Aorta (tissue), 5 donors: Measurements from ENCODE around the gene SLC44A4. TPM values are rescaled to one million over a fixed set of nuclear protein-coding genes. Genes with fewer than 3 reads are reported as not detected.
A peak's percentile ranks its signal among the peaks of the same experiment; 100 is the strongest.

Source experiments
- ATAC-seq: fragments of 200-7000 bp; cut with Tn5 transposase; one replicate; pipeline ENCODE4 v1.9.1; 2022; ENCODE audit warnings: moderate library complexity; ENCODE audit not compliant: low FRiP score
- DNase-seq, 2 donors: peaks; one replicate each; pipeline ENCODE4 v3.0.0-alpha.2; 2020
- H3K27ac ChIP-seq, 2 donors: one replicate each; pipeline ENCODE4 v1.5.1; 2013; ENCODE audit warnings: low read length in 2 of 2, mild to moderate bottlenecking in 2 of 2, moderate library complexity in 2 of 2, control low read depth in 1 of 2, inconsistent platforms in 1 of 2, low read depth in 1 of 2
- H3K27me3 ChIP-seq, 2 donors: one replicate each; pipeline ENCODE4 v1.6.1; 2013; ENCODE audit warnings: control low read depth in 1 of 2, low read length in 1 of 2, mild to moderate bottlenecking in 1 of 2, moderate library complexity in 1 of 2; ENCODE audit not compliant: insufficient read depth in 2 of 2, control insufficient read depth in 1 of 2
- H3K36me3 ChIP-seq, 2 donors: one replicate each; pipeline ENCODE4 v1.6.1; 2013; ENCODE audit warnings: control low read depth in 1 of 2, low read length in 1 of 2, mild to moderate bottlenecking in 1 of 2; ENCODE audit not compliant: insufficient read depth in 2 of 2, control insufficient read depth in 1 of 2
- H3K4me1 ChIP-seq, 2 donors: one replicate each; pipeline ENCODE4 v1.6.1; 2013; ENCODE audit warnings: low read length in 2 of 2, control low read depth in 1 of 2, mild to moderate bottlenecking in 1 of 2, moderate library complexity in 1 of 2; ENCODE audit not compliant: insufficient read depth in 2 of 2, control insufficient read depth in 1 of 2
- H3K4me3 ChIP-seq, 2 donors: one replicate each; pipeline ENCODE4 v1.5.1; 2013; ENCODE audit warnings: low read length in 2 of 2, control low read depth in 1 of 2, mild to moderate bottlenecking in 1 of 2
- H3K9me3 ChIP-seq: one replicate; pipeline ENCODE4 v1.6.1; 2013; ENCODE audit warnings: mild to moderate bottlenecking, low read length; ENCODE audit not compliant: control insufficient read depth
- WGBS, 2 donors: extraction: QIAGEN DNeasy Blood & Tissue Kit; methylation state at CpG; one replicate each; pipeline ENCODE4 v1.1.7; 2013; 5-methylcytosine and 5-hydroxymethylcytosine counted together
- intact Hi-C, 2 donors: fragments of 100-400 bp; cut with DNase I; formaldehyde crosslinking; loops; one replicate each; pipeline versions ENCODE4 v1.14.2 to v1.15.0; 2022
- long read RNA-seq, 2 donors: library from polyadenylated mRNA; unstranded; transcript quantifications; one replicate each; pipeline ENCODE4 v2.0.0, GENCODE V29; 2020 to 2021
- polyA plus RNA-seq, 2 donors: library from polyadenylated mRNA; stranded (reverse); fragments of 200-250 nt; gene quantifications; one replicate each; pipeline ENCODE4 v1.2.3, GENCODE V29; 2013
- total RNA-seq, 2 donors: library from RNA; stranded (reverse); fragmentation: NEBNext Ultra II Directional; extraction: Animal tissue kit (Norgen Biotek cat#: 25700); gene quantifications; one replicate each; pipeline ENCODE4 v1.2.1, GENCODE V29; 2021
- donor health status: healthy with polysubstance abuse.
- donor health status: Bipolar disorder and iron deficiency.
- donor health status: DM: no; HTN: no; CAD: no.
- donor health status: DM: no; HTN: no; CAD: no.
- donor health status: DM: yes; HTN: yes; CAD: no.

Gene SLC44A4
- 1 to 10 TPM in 1 of 2 donors, under 1 TPM in 1; 0.60 to 1.5 TPM for total RNA-seq
- polyA plus RNA-seq = 10 to 100 TPM in 1 of 2 donors, under 1 TPM in 1; 0.31 to 12.0 TPM
- long read RNA-seq, donor 1 = 0 reads
- long read RNA-seq, donor 2 = 0 reads

DNA sequence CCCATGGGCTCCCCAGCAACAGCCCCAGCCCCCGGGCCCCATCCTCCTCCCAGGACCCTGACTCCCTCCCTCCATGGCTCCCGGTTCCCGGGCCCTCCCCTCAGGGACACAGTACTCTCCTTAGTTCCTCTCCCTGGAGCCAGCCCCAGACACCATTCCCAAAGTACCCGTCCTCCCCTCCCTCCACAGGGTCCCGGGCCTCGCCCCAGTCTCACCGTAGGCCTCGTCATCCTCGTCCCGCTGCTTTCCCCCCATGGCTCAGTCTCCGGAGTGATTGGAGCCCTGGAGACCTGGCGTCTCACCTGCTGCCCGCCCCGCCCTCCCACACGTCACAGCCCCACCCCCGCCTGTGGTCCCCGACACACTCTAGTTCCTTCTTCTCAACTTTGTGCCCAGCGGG, at the start of gene SLC44A4:
SLC44A4 (minus strand) TSS at position 272 of the 400 bp plus-strand sequence; CDS start at position 255, 17 bp downstream.
- DNase-seq (no peak), ATAC-seq (no peak)
- no peaks in the 10 kb centered on the region for H3K4me1 ChIP-seq
- intact Hi-C loops = no loop called here
- no peak within 1 kb of the TSS for H3K27ac ChIP-seq
- peaks cover 0 to 12% of the 10 kb centered on the region in 2 donors for H3K36me3 ChIP-seq
- no peaks in the 10 kb centered on the region for H3K9me3 ChIP-seq
- H3K27me3 ChIP-seq = no peaks in the 10 kb centered on the region
- H3K4me3 ChIP-seq = no peak within 1 kb of the TSS
- 45 to 55% methylated on average over 18 of the region's 18 CpGs for WGBS, 2 donors

DNA sequence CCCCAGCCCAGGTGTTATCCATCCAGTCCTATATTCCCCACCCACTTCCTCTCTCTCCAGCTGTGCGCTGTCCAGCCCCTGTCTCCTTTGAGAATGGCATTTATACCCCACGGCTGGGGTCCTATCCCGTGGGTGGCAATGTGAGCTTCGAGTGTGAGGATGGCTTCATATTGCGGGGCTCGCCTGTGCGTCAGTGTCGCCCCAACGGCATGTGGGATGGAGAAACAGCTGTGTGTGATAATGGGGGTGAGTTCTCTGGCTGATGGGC, 49.8 kb upstream of the SLC44A4 start:
- H3K36me3 ChIP-seq = no peaks in the 10 kb centered on the region
- ATAC-seq (no peak), DNase-seq (peak in 1 of 2 donors; percentile 23)
- H3K27me3 ChIP-seq = no peaks in the 10 kb centered on the region
- no peaks in the 10 kb centered on the region for H3K9me3 ChIP-seq
- WGBS, 2 donors = 81 to 86% methylated on average over 9 of the region's 9 CpGs
- intact Hi-C loops = no loop called here
- H3K4me3 ChIP-seq = no peak overlapping the region
- H3K4me1 ChIP-seq = no peaks in the 10 kb centered on the region
- no peak overlapping the region for H3K27ac ChIP-seq

DNA sequence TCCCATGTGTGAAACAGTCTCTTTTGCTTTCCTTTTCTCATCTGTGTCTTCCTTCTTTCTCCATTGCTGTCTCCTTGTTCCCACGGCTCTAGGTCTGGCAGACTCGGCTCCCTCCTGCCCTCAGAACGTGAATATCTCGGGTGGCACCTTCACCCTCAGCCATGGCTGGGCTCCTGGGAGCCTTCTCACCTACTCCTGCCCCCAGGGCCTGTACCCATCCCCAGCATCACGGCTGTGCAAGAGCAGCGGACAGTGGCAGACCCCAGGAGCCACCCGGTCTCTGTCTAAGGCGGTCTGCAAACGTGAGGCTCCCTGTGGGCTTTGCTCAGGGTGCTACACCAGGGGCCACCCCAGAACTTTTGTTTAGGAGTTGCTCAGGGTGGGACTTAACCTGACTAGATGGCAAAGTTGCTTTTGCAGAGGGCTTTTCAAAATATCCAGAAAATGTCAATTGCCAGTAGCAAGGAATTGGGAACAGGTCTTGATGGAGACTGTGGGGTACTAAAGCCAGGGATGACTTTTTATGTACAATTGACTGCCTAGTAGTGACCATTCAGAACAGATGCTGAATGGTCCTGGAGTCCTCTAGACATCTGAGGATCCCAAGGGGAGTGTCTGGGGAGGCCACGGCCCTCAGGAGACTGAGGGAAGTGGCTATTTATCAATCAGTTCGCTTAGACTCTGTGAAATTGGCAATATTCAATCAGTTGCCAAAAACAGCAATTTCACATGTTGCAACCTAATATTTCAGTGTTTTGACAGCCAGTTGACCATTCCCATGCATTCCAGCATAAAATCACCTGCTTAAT, 49.3 kb upstream of the SLC44A4 start:
- intact Hi-C loops = no loop called here

GRCh38 chr6:31927242-31927862, 48.6 kb upstream of the SLC44A4 start, which contains the start of gene C2:
Gene C2 (plus strand): TSS chr6:31927717. CDS start chr6:31927753, 36 bp downstream.
- Histone ChIP-seq H3K27ac (no peak within 1 kb of the TSS), H3K27me3 (no peaks in the 10 kb centered on the region), H3K9me3 (no peaks in the 10 kb centered on the region), H3K4me3 (no peak within 1 kb of the TSS), H3K36me3 (no peaks in the 10 kb centered on the region), H3K4me1 (no peaks in the 10 kb centered on the region)
- intact Hi-C loops = no loop called here
- ATAC-seq (peak; percentile 36), DNase-seq (no peak)
- WGBS, 2 donors = 60 to 62% methylated on average over 11 of the region's 11 CpGs

More for the DNA sequence above, 49.3 kb upstream of the SLC44A4 start:
- ATAC-seq (peak; percentile 46), DNase-seq (peak in 1 of 2 donors; percentile 39)
- H3K9me3 ChIP-seq = no peaks in the 10 kb centered on the region
- no peak overlapping the region for H3K27ac ChIP-seq
- 74% methylated on average over 11 of the region's 11 CpGs for WGBS, 2 donors
- no peaks in the 10 kb centered on the region for H3K4me1 ChIP-seq
- H3K36me3 ChIP-seq = no peaks in the 10 kb centered on the region
- H3K4me3 ChIP-seq = no peak overlapping the region
- no peaks in the 10 kb centered on the region for H3K27me3 ChIP-seq

DNA sequence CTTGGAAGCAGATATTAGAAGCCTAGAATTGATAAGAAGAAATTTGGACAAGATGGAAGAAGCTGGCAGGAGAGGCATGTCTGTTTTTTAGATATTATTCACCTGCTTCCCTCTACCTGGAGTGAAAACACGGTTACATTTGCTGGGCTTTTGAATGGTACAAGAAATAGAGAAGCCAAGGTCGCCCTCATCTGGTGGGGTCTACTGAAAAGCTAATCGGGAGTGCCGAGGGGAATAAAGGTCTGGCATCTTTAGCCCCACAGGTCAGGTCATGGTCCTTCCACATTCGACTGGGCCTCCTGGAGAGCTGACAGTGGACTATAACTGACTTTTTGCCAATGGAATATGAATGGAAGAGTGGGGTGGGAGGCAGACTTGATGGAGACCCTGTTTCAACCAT, 44.1 kb upstream of the SLC44A4 start:
- Histone ChIP-seq H3K4me3 (no peak overlapping the region), H3K4me1 (no peaks in the 10 kb centered on the region), H3K9me3 (no peaks in the 10 kb centered on the region), H3K27ac (no peak overlapping the region), H3K27me3 (no peaks in the 10 kb centered on the region), H3K36me3 (no peaks in the 10 kb centered on the region)
- peak in 1 of 2 donors; percentile 30 for DNase-seq
- no peak for ATAC-seq
- 17 to 18% methylated on average over 5 of the region's 5 CpGs for WGBS, 2 donors
- intact Hi-C loops = no loop called here

- no peak overlapping the region for H3K27ac ChIP-seq
- H3K27me3 ChIP-seq = no peaks in the 10 kb centered on the region
- DNase-seq (peak in 1 of 2 donors; percentile 6), ATAC-seq (peak; percentile 7)
- intact Hi-C loops = no loop called here
- no peaks in the 10 kb centered on the region for H3K9me3 ChIP-seq
- 70 to 73% methylated on average over 2 of the region's 2 CpGs for WGBS, 2 donors
- H3K4me3 ChIP-seq = no peak overlapping the region
- H3K36me3 ChIP-seq = no peaks in the 10 kb centered on the region
- H3K4me1 ChIP-seq = no peaks in the 10 kb centered on the region
Measured at GRCh38 chr6:31920811-31921210, 42.0 kb upstream of the SLC44A4 start.

DNA sequence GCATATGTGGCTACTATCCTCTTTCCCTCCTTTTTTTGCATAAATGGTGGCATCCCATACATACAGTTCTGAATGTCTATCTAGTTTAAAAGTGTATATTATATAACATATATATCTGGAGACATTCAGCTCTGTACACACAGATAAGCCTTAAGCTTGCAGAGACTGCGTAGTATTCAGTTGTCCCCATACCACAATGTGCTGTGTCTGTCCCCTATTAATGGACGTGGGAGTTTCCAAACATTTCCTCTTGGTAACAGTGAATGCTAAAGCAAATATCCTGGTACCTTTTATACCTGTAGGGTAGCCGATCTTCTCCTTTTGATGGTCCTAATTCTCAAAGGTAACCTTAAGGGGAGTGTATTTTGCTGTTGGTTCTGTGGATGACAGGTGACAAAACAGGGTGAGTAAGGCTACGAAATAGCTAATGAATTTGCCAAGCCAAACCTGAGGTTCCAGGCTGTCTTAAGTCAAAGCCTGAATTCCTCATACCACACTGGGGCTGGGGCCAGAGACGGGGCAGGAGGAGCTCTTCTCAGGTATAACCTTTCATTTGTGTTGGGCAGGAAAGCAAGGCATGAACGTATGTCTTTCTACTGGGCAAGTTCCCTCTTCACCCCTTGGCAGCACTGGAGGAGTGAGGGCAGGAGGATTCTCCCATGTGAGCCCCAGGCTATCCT, 41.0 kb upstream of the SLC44A4 start:
- Histone ChIP-seq H3K4me1 (no peaks in the 10 kb centered on the region), H3K36me3 (no peaks in the 10 kb centered on the region), H3K27ac (no peak overlapping the region), H3K4me3 (no peak overlapping the region), H3K9me3 (no peaks in the 10 kb centered on the region), H3K27me3 (no peaks in the 10 kb centered on the region)
- 81% methylated on average over 6 of the region's 6 CpGs for WGBS, 2 donors
- ATAC-seq = no peak
- intact Hi-C loops = no loop called here
- DNase-seq = peak in 1 of 2 donors; percentile 9

- ATAC-seq = no peak
- Histone ChIP-seq H3K36me3 (no peaks in the 10 kb centered on the region), H3K27me3 (no peaks in the 10 kb centered on the region), H3K9me3 (no peaks in the 10 kb centered on the region), H3K4me3 (no peak overlapping the region), H3K27ac (no peak overlapping the region), H3K4me1 (no peaks in the 10 kb centered on the region)
- WGBS, 2 donors = 75 to 82% methylated on average over 7 to 8 of the region's 8 CpGs
- intact Hi-C loops = no loop called here
- peak in 1 of 2 donors; percentile 11 for DNase-seq
Measured at GRCh38 chr6:31918069-31918720, 39.4 kb upstream of the SLC44A4 start.
